Activated CD4-positive, alpha-beta T cell treated with anti-CD3 and anti-CD28 coated beads for 48 hours (primary cell): ENCODE results near the gene CADM1.

Experiments
- DNase-seq: peaks from one replicate; pipeline ENCODE4 v3.0.0-alpha.2; 2020

Gene CADM1

DNA sequence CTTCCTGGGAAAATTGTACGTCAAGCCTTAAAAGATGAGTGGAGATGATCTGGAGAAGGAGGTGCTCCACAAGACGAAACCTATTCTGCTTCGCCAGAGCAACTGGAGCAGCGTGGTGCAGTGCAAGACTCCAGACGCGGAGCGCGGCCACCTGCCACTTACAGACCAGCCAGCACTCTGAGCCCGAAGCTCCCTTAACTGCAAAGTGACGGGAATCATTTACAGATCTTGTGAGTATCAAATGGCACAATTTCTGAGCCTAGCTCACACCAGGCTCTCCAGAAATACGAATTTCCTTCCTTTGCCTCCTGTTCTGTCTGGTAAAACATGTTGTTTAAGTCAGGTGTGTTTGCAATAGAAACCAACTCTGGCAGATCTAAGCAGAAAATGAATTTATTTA, 369.3 kb downstream of the CADM1 start:
- no peak for DNase-seq

GRCh38 chr11:115133475-115134209, 370.6 kb downstream of the CADM1 start:
- no peak for DNase-seq

GRCh38 chr11:115132436-115133228, 371.6 kb downstream of the CADM1 start:
- peak; percentile 6 for DNase-seq

DNA sequence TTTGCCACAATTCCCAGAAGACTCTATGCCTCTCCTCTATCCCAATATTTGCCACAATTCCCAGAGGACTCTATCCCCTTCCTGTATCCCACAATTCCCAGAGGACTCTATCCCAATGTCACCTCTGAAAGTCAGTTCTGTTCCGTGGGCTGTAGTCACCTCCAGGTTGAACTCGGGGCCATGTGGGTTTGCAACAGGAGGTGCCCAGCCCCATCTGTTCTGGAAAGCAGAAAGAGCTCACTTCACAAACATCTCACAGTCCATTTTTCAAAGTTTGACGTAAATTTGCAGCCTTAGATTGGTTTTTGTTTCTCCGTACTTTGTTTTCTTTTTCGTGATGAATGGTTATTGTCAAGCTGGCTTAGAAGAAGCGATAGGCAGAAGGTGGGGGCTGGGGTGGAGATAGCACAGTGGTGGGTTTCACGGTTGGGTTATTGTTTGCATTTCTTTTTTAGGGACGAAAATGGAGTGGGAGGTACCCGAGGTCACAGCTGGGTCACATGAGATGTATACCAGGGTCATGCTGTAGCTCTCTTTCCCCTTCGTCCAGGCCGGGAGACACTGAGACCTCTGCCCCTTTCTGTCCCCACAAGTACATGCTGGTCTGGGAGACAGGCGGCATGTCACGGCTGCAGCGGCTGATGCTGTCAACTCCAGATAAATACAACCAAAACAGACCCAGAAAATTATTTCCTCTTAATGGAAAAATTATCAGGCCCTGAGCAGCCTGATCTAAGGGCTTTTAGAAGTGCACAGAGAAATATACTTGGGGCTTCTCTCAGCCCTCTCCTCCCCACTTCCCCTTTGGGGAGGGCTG, 374.5 kb downstream of the CADM1 start:
- no peak for DNase-seq

DNA sequence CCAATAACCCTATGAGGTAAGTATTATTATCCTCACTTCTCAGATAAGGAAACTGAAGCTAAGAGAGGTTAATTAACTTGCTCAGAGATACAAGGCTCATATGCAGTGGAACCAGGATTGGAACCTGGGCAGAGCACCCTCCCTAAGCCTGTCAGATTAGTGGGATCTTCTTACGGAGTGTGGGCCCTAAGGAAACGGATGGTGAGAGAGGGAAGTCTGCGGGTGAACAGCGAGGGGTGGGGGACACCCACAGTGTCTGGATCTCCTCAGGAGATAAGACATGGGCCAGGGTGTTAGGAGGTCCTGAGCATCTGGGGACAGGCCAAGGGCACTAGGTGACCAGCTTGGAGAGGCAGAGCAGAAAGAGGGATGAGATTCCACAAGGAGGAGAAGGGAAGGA, 376.0 kb downstream of the CADM1 start:
- DNase-seq, result no peak

GRCh38 chr11:115127790-115128189, 376.4 kb downstream of the CADM1 start:
- no peak for DNase-seq

GRCh38 chr11:115126515-115127208, 377.6 kb downstream of the CADM1 start:
- DNase-seq, result no peak

- no peak for DNase-seq
Observed at GRCh38 chr11:115126092-115126491, 378.1 kb downstream of the CADM1 start.

- DNase-seq, result no peak
Observed at GRCh38 chr11:115124786-115125185, 379.4 kb downstream of the CADM1 start.

DNA sequence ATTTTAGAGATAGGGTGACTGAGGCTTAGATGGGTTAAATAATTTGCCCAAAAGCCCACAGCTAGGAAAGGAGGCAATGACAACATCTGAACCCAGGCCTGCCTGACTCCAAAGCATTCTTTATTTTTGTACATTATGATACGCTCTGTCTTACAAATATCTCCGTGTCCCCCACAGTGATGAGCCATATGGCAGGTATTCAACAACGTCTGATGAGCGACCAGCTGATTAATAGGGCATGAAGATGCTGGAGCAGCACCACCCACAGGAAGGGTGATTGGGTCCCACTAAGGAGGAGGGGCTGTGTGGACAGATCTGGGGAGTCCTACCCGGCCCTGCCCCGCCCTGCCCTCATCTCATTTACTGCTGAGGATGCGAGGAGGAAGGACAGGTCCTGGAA, 380.6 kb downstream of the CADM1 start:
- DNase-seq, result no peak

DNA sequence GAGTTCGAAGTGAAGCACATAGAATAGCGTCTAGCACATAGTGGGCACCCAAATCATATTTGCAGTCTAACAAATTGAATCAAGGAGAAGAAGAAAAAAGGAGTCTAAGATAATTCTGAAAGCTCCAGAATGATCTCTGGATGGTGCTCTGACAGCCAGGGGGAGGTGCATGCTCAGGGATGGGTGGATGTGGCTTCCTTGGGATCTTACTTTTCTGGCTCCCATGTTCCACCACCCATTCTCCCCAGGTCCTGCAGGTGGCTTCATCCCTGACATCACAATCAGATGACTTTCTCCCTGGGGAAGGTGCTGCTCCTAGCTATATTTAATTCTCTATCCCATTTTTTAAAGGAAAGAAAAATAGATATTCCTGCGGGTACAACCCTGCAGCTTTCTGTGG, 381.9 kb downstream of the CADM1 start:
- no peak for DNase-seq
